Measurements from ENCODE around the gene P2RX7. TPM values are rescaled to one million over a fixed set of nuclear protein-coding genes. Genes with fewer than 3 reads are reported as not detected.

The P2RX7 gene
- total RNA-seq, 4 donors from 2014 or later, result 0.35 to 0.46 (median 0.41) TPM; not detected in 1

DNA sequence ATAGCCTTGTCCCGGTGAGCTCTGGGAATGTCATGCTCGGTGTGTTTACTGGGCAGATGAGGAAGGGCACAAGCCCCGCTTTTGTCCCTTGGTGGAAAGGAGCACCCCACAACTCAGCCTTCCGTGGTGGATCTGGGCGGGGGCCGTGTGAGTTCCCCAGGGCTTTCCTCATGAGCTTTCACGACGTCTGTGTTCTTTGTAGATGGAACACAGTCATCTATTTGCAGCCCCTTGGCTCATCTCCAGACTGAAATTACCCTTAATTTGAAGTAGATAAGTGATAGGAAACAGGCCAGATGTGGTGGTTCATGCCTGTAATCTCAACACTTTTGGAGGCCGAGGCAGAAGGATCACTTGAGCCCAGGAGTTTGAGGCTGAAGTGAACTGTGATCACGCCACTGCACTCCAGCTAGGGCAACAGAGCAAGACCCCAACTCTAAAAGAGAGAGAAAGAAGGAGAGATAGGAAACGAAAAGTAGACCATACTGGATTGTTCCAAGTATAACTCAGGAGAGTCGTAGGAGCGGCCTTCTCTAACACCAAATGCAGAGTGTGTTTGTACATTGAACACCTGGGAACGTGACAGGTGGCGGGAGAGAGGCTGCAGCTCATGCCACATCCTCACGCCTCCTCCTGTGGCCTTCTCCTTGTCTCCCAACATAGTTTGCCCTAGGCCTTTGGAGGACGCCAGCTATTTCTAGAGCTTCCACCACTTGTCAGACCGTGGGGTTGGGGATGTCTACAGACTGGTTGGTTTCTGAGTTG is 86.1 kb downstream of the P2RX7 start:
- Histone ChIP-seq H3K27ac (no peak overlapping the region), H3K36me3 (no peaks in the 10 kb centered on the region), H3K4me1 (no peaks in the 10 kb centered on the region), H3K27me3 (no peaks in the 10 kb centered on the region), H3K9me3 (no peaks in the 10 kb centered on the region), H3K4me3 (no peak overlapping the region)
- DNase-seq (no peak), ATAC-seq (no peak)
- intact Hi-C loops (cut with DNase I; ENCODE audit: low total_unique reads) (no loop called here), in situ Hi-C loops (cut with MboI; ENCODE audit: low sequenced_read_pairs in 4 of 4) (no loop called here)
- TF ChIP-seq POLR2A (IDR thresholded peaks at IDR 0.05) (no peak), CTCF (IDR thresholded peaks at IDR 0.05 in 4 of 5, conservative IDR thresholded peaks at IDR 0.05 in 1 of 5) (no peak)

DNA sequence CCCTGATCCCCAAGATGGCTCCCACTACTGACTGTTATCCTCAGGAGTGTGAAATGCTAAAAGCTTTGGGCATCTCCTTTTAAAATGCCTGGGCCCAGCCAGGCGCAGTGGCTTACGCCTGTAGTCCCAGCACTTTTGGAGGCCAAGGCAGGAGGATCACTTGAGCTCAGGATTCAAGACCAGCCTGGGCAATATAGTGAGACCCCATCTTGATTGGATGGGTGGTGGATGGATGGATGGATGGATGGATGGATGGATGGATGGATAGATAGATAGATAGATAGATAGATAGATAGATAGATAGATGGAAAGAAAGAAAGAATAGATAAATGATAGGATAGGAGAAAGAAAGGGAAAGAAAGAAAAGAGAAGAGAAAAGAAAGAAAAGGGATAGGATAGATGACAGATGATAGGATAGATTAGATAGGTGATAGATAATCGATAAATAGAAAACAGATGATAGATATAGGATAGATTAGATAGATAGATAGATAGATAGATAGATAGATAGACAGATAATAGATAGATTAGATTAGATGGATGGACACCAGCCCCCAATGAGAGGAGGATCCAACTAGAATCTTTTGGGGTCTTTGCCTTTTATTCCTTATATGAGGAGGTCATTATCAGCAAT is 86.8 kb downstream of the P2RX7 start:
- Histone ChIP-seq H3K4me1 (no peaks in the 10 kb centered on the region), H3K27me3 (no peaks in the 10 kb centered on the region), H3K9me3 (no peaks in the 10 kb centered on the region), H3K4me3 (no peak overlapping the region), H3K36me3 (no peaks in the 10 kb centered on the region), H3K27ac (no peak overlapping the region)
- TF ChIP-seq POLR2A (IDR thresholded peaks at IDR 0.05), result no peak
- TF ChIP-seq CTCF (IDR thresholded peaks at IDR 0.05 in 4 of 5, conservative IDR thresholded peaks at IDR 0.05 in 1 of 5), result no peak
- in situ Hi-C loops (cut with MboI; ENCODE audit: low sequenced_read_pairs in 4 of 4) (no loop called here), intact Hi-C loops (cut with DNase I; ENCODE audit: low total_unique reads) (no loop called here)
- no peak for ATAC-seq
- DNase-seq, result no peak

DNA sequence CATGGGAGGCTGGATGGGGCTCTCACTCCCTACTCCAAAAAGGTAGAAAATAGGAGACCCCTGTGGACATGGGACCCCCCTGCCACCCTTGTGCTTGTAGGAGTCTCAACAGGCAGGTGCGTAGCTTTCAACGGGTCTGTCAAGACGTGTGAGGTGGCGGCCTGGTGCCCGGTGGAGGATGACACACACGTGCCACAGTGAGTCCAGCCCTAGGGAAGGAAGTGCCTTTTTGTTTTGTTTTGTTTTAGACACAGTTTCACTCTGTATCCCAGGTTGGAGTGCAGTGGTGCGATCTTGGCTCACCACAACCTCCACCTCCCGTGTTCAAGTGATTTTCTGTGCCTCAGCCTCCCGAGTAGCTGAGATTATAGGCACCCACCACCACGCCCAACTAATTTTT is 90.2 kb downstream of the P2RX7 start:
- H3K9me3 ChIP-seq, result no peaks in the 10 kb centered on the region
- TF ChIP-seq POLR2A (IDR thresholded peaks at IDR 0.05) (no peak), CTCF (IDR thresholded peaks at IDR 0.05 in 4 of 5, conservative IDR thresholded peaks at IDR 0.05 in 1 of 5) (no peak)
- in situ Hi-C loops (cut with MboI; ENCODE audit: low sequenced_read_pairs in 4 of 4) (no loop called here), intact Hi-C loops (cut with DNase I; ENCODE audit: low total_unique reads) (no loop called here)
- no peaks in the 10 kb centered on the region for H3K27me3 ChIP-seq
- no peak overlapping the region for H3K27ac ChIP-seq
- no peak for ATAC-seq
- no peaks in the 10 kb centered on the region for H3K36me3 ChIP-seq
- H3K4me1 ChIP-seq, result no peaks in the 10 kb centered on the region
- DNase-seq, result no peak
- H3K4me3 ChIP-seq, result no peak overlapping the region

GRCh38 chr12:121223292-121224285 is 90.9 kb downstream of the P2RX7 start:
- ATAC-seq, result no peak
- in situ Hi-C loops (cut with MboI; ENCODE audit: low sequenced_read_pairs in 4 of 4), result no loop called here

More at GRCh38 chr12:121223292-121224285, 90.9 kb downstream of the P2RX7 start:
- no peaks in the 10 kb centered on the region for H3K9me3 ChIP-seq
- no peaks in the 10 kb centered on the region for H3K4me1 ChIP-seq
- H3K27me3 ChIP-seq, result no peaks in the 10 kb centered on the region
- no peak overlapping the region for H3K27ac ChIP-seq
- no peak for DNase-seq
- no peaks in the 10 kb centered on the region for H3K36me3 ChIP-seq
- intact Hi-C loops (cut with DNase I; ENCODE audit: low total_unique reads), result no loop called here
- TF ChIP-seq CTCF (IDR thresholded peaks at IDR 0.05 in 4 of 5, conservative IDR thresholded peaks at IDR 0.05 in 1 of 5) (no peak), POLR2A (IDR thresholded peaks at IDR 0.05) (no peak)
- H3K4me3 ChIP-seq, result no peak overlapping the region

All from gastrocnemius medialis (tissue), 4 donors.